ENCODE data around the gene HADH.
"Not testable (repeated sequence)": the region's sequence is repeated elsewhere in the genome, so short reads cannot be mapped to it uniquely, and the experiment has no call there.

The HADH gene

DNA sequence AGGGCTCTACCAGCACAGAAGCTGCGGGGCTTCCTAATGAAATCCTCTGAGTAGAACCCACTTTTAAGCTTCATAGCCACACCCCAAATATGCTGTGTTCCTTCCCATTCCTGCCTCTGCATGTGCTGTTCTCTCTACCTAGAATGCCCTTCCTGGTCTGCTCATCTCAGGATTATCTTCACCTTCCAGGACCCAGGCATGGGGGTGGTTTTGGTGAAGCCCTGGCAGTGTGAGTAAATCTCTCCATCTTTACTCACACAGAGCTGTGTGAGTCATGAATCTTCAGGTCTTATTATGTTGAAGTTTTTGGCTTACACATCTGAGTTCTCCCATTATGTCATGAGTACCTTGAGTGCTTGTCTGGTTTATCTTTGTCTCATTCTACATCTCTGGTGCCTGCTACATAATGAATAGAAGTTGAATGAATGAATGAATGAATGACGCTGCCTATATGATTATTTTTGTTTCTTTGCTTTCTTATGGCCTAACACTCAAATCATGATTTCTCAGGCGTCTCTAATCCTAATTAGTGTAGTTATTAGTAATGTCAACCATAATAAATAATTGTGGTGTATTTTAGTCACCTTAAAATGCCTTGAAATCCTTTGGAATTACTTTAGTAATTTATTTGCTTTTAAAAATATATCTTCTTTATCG, 41.9 kb downstream of the HADH start:
- DNase-seq = no peak

DNA sequence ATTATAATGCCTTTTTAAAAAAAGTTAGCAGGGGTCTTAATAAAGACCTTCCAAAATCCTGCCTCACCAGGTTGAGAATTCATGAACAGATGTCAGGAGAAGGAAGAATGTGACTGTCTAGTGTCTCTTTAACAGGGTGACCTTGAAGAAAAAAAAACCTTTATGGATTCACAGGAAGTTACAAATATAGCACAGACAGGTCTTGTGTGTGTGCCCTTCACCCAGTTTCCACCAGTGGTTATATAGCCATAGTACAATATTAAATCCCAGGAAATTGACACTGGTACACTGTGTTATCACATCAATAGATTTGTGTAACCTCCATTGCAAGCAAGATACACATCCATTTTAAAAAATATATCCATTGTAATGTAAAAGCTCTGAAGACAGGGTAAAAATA, 43.7 kb downstream of the HADH start:
- DNase-seq = no peak

DNA sequence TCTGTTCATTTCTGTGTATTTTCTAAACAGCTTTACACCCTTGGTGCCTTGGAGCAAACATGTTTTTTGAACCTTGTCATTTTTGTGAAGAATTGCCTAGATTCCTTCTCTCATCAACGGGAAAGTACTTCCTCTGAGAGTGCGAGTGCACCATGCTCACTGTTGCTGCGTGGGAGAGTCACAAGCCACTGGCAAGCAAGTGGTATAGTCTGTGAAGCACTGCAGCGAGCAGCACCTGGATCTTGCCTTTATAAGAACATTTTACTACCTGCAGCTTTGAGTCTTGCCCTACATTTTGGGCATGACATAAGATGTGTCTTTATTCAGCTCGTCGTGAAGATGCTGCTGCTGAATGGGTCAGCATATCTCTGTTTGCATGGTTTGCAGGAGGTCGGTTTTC, 44.9 kb downstream of the HADH start:
- DNase-seq = no peak

DNA sequence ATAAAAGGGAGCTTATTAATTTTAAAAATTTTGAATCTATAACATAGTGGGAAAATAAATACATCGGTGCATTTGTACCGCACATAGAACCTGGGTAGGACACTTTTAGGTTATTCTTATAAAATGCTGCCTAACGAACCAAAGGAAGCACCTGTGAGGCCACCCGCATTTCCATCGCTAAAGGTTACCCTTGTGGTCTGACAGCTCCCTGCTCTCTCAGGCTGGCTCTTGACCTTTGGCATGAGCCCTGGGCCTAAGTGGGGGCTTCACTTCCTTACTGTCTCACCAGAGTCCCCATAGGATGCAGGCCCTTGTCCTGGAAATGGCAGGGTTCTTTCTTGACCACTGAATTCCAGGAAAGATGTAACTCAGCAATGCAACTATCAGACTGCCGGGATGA, 46.0 kb downstream of the HADH start:
- no peak for DNase-seq

DNA sequence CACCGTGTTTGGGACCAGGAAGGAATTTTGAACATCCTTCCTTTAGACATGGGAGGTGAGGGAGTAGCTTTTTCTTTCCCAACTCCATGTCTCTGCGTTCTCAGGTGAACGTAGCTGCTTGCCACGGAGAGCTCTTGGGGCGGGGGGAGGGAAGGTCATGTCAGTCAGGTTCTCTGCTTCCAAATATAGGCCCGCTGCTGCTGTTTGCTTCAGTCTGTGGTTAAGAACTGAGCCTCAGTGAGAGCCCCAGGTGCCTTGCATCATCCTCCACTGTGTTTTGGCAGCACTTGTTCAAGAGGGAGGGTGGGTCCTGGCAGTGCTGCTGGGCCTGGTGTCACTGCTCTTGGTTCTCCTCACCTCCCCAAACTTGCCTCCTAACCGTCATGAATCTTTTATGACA, 46.5 kb downstream of the HADH start:
- peak; percentile 43 for DNase-seq

DNA sequence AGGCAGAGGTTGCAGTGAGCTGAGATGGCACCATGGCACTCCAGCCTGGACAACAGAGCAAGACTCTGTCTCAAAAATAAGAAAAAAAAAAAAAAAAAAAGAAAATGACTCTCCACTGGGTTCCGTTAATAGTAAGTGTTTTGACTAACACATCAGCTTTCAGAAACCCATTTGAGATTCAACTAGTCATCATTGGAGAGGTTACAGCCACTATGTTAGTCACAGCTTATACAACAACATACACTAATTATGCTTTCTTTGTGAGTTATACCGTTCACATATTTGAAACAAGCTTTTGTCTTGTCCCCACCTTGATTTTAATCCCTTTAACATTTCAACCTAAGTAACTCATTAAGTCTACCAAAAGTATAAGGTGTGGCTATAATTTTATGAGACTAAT, 48.2 kb downstream of the HADH start:
- DNase-seq = no peak

DNA sequence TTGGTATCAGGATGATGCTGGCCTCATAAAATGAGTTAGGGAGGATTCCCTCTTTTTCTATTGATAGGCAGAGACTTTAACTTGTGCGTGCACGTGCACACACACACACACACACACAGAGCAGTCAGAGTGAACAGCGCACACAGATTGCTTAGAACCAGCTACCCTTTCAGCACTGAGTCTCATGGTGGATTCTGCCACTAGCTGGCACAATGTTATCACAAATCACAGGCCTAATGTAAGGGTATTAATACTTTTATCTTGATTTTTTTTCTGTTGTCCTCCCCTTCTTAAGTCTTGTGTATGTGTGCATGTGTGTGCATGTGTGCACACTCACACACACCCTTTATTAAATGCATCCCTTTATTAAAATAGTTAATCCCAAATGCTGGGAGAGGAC, 53.2 kb downstream of the HADH start:
- DNase-seq = no peak

DNA sequence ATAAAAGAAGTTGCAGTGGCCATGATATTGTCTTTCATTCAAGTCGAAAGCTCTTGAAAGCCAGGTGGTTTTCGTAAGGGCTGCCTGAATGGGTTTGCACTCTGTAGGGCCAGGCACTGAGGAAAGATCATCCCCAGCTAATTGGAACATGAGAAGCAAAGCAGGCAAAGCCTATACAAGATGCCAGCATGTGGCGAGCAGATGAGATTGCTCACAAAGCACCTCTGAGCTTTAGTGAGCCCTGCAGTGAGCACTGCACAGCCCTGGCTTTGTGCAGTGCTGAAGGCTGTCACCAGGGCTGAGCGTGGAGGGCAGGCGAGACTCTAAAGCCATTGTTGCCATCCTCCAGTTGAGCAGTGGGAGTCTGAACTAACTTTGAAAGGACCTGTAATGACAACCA, 53.8 kb downstream of the HADH start:
- DNase-seq = no peak

DNA sequence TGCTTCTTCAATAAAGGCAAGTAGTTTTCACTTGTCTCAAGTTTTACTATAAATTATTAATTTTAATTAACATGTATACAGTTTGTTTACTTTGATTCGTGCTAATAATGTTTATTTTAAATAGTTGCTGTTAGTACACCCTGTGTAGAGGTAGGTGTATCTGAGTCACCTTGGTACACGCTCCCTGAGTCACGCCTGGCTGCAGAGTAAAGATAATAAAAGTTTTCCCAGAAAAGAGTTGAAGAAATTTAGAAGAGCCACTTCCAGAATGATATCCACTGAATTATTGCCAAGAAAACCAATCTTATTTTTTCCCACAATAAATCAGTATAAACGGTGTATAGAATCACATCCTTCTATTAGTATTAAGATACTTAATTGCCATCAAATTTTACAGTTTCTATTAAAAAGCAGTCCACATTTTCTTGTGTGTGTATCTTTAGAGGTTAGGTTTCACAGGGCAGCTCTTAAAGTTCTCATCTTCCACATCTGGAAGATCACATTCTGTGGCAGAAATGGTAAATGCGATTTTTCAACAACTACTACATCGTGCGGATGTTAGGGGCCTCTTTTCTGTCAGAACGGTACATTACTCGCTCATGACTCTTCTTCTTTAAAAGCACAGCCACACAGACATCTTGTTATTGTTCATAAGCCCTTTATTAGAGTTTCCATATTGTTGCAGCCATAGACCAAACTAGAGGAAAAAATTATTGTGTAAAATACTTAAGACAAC, 55.4 kb downstream of the HADH start:
- no peak for DNase-seq

DNA sequence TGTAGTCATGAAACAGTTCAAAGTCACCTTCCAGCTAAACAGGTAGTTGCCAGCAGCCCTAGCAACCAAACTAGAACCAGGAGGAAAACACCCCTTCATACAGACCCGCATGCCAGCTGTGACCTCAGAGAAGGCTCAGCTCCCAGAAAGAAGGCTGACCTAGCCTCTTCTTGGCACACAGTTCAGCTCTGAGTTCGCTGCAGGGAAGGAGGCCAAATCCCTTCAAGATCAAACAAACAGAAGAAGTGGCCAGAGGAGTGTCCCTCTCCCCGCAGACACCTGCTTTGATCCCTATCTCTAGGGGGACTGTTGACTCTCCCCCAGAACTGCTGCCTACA, 56.0 kb downstream of the HADH start:
- no peak for DNase-seq

DNA sequence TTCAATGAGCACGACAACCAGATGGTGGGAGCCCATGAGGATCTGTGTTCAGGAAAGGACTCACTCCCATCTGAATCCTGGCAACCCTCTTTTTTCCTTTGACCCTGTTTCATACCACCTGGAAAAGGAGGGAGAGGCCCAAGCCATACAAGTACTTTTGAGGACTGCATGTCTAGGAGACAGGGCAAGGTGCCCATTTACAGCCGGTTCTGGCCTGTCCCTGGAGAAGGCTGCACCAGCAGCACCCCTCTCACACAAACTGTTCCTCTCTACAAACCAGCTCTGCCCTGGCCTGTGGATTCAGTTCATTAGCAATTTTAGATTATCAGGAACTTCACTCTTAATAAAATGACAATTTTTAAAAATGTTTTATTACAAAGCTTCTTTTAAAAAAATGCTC, 57.5 kb downstream of the HADH start:
- no peak for DNase-seq

DNA sequence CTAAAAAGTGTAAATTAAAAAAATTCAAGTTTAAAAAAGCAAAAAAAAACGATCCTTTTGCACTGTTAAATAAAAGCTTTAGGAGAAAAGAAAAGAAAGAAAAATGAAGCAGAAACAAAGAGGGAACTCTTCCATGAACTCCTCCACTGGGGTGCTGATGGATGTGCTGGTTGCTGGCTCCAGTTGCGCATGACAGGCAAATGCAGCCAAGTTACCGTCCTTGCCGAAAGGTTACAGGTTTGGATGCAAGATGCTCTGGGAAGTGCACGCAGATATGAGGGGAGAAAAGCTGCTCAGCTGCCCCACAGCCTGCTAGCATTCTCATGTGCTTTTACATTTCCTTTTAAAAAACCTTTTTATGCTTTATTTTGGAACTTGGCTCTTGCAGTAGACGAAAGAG, 58.5 kb downstream of the HADH start:
- DNase-seq = no peak

DNA sequence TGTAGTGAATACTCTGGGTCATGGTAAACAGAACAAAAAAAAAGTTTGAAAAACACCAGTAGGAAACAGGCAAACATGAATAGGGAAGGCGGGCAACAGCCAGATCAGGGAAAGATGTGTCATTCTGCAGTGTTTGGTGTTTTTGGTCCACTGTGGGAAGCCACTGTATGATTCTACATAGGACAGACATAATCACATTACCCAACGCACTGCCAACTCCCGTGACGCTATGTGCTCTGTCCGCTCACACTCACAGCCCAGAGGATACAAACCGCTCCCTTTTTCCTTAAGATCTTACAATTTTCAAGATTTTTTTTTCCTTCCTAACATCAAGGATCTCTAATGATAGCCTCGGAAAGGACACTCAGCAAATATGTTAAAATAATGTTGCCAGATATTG, 59.3 kb downstream of the HADH start:
- no peak for DNase-seq

DNA sequence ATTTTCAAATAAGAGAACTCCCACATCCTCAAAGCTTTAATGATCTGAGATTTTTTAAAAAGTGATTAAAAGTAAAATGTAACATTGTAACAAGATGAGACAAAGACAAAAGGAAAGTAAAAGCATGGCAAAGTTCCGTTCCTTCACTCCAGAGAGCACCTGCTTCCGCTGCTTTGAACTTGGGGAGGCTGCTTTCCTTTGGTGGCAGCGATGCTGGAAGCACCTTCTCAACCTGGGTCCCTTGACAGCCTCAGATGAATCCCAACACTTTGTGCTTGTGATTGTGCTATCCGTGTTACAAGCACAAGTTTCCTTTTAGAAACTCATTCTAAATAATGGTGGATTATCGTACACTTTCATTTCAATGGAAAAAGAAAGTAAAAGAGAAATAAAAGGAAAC, 59.7 kb downstream of the HADH start:
- peak; percentile 25 for DNase-seq

DNA sequence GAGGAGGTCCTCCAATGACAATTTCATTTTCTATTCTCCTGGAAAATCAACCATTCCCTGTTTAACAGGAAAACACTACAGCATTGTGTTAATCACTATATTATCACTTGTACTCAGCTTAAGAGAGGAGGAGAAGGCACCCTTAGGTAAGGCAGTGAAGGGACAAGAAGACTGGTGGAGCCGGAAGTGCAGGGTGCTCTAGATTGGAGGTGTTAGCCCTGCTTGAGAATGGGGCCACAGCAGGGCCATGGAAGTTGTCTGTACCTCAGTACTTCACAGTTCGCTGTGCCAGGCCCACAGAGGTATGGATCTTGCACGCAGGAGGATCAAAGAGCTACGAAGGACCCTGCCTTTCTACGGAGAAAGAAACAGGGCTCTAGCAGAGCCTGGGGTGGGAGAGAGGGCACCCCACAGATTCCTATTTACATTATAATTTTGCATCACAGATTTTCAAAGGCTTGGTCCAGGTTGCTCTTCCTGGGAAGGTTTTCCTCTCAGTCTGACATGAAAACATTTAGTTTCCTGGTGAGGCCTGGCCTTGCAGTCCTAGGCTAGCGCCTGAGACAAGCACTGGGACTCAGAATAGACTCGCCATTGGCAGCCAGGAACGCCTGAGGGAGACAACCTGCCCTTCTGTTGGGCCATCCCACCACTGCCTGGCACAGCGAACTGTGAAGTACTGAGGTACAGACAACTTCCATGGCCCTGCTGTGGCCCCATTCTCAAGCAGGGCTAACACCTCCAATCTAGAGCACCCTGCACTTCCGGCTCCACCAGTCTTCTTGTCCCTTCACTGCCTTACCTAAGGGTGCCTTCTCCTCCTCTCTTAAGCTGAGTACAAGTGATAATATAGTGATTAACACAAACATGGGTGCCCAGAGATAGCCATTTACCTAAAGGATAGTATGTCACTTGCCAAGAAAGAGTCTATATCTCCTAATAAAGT, 60.8 kb downstream of the HADH start:
- DNase-seq = not testable (repeated sequence)

DNA sequence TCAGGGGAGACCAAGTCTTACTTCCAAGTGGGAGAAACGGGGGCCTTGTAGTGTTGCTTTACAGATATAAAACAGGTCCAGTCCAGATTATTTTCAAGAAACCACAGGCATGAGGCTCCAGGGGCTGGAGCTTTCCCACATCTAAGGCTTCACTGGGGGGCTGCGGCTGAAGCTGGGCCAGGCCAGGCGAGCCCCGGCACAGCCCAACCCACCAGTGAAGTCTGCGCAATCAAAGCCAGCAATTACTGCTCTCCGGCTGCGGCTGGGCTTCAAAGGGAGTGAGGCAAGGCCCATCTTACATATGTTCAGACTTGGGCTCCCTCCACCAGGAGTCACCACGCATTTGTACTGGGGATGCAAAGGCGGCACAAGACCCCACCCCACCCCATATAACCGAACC, 61.7 kb downstream of the HADH start:
- DNase-seq = peak; percentile 20

DNA sequence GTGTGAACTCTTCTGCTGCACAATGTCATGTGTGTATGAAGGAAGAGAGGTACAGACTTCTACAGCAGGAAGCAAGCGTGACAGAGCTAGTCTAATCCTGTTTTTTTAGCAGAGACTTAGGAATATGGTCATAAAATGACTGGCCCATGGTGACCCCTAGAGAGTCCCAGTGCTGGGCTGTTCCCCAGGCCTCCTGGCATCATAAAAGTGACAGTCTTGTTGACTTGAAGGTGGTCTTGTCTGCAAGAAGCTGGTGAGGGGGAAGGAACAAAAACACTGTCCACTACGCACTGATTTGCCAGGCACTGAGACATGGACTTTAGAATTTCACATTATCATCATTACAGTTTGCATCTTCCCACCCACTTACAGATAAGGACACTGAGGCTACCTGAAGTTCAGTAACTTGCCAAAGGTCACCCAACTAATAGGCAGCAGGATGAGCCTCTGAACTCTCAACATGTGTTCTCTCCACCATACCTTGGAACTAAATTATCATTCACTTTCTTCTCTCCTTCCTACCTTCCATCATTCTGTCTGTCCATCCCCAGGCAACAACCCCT, 63.0 kb downstream of the HADH start:
- no peak for DNase-seq

DNA sequence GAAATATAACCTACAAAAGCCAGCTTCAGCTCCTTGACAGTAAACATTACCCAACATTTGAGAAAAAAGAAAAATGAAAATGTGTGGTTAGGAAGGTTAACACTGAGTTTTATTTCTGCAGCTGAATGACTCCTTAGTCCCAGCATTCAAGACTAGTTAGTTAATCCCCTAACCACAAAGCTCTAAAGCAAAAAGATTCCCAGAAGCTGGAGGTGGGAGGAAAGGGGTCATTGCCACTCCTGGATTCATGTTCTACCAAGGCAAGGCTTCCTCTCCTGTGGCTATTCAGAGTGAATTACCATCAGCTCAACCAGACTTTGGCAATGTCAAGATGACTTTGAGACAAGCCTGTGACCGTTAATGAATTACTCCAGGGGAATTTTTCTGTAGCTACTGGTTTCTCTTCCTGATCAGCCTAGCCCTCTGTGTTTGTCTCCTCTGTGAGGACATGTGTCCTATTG, 63.6 kb downstream of the HADH start:
- DNase-seq = no peak

DNA sequence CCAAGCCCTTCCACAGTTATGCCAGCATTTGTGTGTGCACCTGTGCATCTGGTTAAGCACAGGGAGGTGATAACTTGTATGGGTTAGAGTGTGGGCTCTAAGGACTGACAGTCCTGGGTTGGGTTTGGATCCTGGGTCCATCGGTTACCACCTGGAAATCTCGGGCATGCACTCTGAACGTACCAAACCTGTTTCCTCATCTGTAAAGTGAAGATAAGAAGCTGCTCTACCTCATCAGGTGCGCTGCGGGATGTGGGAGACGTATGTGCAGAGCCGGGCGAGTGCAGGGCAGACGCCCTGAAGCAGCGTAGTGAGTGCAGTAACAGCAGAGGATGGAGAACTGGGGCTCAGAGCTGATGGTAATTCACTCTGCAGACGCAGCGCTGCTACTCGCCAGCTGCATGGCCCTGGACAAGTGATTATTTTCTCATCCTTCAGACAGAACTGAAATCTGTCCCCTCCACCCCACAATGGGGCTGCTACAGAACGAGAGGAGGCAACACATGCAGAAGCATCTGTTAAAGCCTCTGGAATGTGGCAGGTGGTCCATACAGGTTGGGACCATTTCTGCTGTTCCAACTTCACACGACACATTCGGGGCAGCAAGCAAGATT, 64.4 kb downstream of the HADH start:
- DNase-seq = peak; percentile 4

DNA sequence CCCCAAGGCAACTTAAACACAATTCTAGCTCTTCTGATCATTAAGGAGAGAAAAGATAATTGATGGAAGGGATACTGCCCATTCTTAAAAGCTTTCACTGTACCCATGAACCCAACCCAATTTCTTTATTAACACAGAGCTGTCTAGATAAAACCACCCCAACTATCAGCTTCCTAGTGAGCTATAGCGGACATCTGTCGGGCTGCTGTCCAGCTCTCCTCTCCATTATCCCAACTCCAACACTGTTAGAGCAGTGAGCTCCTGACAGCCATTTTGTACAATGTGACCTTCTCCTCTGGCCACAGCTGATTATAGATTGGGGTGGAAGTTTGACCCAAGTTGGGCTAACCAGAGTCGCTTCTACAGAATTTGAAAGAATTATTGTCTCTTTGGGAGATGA, 66.1 kb downstream of the HADH start:
- no peak for DNase-seq

DNA sequence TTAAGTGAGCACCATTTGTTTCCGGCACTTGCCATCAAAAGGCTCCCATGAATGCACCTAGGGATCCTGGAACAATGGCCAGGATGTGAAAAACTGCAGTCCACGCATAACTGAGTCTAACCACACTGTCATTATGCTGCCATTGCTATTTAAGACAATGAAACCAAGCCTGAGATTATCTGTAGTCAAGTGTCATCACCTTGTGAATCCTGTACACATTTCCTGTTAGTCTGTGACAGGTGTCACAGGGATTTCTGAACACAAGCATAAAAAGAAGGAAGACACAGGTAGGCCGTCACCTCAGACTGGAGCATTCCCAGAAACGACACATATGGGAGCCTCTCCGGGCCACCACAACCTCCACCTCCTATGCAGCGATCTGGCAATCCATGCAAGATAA, 66.7 kb downstream of the HADH start:
- DNase-seq = no peak

DNA sequence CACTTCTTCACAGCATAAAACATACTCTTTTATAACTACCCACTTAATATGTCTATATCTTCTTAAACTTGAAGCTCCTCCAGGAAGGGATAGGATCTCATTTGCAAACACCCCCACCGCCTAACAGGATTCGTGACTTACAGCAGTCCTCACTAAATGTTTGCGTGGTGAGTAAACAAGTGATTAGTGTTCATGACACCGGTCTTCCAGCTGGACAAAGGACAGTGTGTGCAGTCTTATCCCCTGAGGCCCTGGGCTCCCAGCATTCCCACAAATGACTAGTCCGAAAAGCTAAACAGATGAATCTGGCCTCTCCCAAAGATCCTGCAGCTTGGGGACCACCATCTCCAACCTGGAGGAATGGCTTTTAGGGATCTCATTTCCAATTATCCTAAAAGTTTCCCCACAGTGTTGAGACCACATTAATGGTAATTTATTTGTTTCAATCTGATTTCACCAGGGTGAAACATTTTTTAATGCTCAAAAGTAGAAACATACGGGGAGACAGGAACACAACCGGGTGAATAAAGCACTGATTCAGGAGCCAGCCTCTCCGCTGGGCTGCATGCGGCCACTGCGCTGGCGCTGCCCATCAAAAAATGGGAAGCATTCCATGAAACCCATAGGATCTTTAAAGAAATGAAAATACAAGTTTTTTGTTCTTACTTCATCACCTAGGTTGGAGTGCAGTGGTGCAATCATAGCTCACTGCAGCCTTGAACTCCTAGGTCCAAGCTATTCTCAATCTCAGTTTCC, 69.2 kb downstream of the HADH start:
- DNase-seq = no peak

Data from effector CD8-positive, alpha-beta T cell (primary cell).